ENCODE data around the gene GRID1.
A peak's percentile ranks its signal among the peaks of the same experiment; 100 is the strongest.

The GRID1 gene

DNA sequence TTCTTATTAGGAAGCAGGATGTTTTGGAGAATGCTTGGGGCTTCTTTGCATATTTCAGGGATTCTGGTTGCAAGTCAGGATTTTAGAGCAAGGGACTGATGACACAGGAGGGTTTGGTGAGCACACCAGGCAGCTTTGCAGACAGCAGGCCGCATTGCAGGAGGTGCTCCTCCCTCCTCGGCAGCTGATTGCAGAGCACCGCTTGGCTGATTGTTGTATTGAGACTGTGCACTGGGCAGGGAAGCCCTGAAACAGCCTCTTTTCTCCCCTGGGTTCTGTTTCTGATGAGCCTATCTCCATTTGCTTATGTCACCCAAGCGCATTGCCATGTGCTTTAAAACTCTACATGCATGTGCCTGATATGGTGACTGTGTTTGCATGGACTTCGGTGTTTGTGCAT is 769.6 kb downstream of the GRID1 start:
- no peak overlapping the region for H3K4me3 ChIP-seq (ENCODE audit: low read length)
- DNase-seq (ENCODE audit: low read depth, low spot score), result no peak

DNA sequence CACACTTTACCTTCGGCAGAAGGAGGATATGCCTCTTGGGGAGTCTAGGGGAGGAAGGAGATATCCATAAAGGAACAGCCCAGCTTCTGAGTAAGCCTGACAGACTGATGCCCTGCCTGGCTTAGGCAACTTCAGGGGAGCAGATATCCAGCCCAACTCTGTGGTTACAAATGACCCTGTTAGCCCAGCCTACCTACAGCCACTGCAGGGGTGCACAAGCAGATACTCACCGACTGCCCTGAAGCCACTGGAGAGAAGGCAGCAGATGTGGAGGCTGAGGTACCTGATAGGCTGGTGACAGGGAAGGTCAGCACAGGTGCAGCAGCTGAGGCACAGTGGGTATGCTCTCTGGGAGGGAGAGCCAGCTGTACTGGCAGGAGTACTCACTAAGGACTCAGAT is 770.2 kb downstream of the GRID1 start:
- DNase-seq (ENCODE audit: low read depth, low spot score), result no peak
- H3K4me3 ChIP-seq (ENCODE audit: low read length), result no peak overlapping the region

DNA sequence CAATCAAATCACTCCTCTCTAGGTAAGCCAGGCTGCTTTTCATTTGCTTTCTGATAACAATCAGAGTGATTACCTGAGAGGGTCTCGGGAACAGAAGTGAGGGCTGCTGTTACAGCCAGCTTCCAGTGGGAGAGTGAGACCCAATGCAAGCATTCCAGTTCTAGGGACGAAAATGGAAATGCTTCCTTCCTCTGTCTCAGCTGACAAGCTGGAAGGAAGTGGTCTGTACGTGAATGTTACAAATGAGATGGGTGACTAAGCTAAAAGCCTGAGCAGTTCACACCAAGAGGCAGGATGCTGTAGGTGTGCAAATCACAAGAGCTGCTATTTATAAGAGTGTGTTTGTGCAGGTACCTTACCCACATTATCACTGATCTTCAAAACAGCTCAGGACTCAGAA is 772.4 kb downstream of the GRID1 start:
- H3K4me3 ChIP-seq (ENCODE audit: low read length), result no peak overlapping the region
- DNase-seq (ENCODE audit: low read depth, low spot score), result peak; percentile 8

DNA sequence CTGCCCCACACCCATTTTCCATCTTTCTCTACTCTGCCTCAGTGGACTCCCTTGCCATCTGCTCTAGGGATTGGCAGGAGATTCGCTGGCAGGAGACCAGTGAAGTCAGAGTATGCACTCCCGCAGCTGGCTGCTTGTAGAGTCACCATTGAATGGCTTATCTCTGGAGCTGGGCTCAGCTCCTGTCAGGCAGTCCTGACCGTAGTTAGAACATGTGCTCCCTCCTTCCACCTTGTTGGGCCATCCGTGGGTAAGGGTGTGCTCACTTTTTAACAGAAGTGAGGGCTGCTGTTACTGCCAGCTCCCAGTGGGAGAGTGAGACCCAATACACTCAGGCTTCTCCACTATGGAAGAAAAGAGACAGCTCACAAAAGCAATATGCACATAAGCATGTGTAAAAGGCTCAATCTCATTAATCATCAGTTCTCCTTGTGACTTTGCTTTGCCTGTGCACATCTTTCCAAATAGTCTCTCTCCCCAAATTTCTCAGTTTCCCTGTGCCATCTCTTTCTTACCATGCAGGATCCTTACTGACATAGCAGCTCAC is 773.3 kb downstream of the GRID1 start:
- no peak for DNase-seq (ENCODE audit: low read depth, low spot score)
- no peak overlapping the region for H3K4me3 ChIP-seq (ENCODE audit: low read length)

DNA sequence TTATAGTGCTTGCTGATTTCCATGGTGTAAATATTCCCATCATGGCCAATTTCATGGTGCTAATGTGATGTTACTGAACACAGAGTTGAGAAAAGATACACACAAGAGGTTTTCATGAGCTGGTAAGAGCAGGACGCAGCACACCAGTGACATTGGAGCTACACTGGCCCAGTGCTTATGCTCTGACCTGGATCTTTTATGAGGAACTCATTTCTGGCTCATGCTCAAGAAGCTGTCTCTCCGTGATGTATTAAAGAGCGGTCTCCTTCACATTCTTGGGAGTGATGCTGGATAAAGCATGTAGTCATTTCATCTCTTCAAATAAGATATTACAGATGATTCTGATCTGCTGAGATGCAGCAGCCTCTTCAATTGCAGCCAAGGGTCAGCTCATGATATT is 785.2 kb downstream of the GRID1 start:
- no peak overlapping the region for H3K4me3 ChIP-seq (ENCODE audit: low read length)
- DNase-seq (ENCODE audit: low read depth, low spot score), result no peak

DNA sequence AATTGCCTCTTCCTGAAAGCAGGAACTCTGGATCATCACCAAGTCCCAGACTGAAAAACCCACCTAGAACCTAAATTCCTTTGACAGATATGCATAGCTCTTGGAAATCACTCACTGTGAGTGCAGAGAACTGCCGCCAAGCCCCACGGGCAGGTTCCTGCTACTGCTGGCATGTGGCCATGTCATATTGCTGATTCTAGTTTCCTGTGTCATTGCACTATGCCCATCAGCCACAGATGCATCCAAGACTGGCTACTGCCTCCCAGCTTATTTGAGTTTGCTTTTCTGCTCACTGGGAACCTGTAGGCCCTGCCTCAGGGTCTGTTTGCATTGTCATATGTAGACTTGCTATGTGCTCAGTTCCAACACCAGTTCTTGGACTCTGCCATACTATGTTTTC is 786.0 kb downstream of the GRID1 start:
- no peak for DNase-seq (ENCODE audit: low read depth, low spot score)
- no peak overlapping the region for H3K4me3 ChIP-seq (ENCODE audit: low read length)

DNA sequence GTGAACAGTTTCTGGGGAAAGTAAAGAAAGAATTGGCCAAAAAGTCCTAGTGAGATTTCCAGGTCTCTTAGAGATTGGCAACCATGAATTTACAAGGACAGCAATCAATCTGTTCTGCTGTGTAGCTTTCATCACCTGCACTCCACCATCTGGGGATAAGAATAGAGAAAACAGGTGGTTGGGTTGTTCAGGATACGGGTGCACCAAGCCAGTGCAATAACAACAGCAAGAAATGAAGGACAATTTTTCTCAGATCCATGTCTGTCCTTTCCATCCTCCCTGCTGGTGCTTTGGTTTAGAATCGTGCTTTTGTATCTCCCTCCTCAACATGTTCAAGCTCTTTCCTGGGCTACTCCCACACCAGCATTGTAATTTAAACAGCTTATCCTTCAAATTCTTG is 787.7 kb downstream of the GRID1 start:
- no peak for DNase-seq (ENCODE audit: low read depth, low spot score)
- no peak overlapping the region for H3K4me3 ChIP-seq (ENCODE audit: low read length)

DNA sequence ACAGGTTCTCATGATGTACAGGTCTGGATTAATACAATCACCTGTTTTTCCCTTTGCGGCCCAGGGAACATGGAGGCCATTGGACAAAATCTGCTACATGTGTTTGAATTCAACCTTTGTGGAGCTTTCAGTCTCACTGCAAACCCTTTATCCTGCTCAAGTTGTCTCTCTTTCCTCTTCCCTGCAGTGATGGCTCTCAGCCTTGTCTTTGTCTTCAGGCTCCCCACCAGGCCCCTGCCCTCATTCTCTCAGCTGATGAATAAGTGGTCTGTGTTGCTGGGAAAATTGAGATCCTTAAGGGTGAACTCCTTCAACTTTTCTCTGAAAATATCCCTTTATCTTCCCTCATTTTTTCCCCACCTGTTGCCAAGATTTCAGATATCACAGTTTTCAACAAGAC is 791.2 kb downstream of the GRID1 start:
- no peak overlapping the region for H3K4me3 ChIP-seq (ENCODE audit: low read length)
- no peak for DNase-seq (ENCODE audit: low read depth, low spot score)

DNA sequence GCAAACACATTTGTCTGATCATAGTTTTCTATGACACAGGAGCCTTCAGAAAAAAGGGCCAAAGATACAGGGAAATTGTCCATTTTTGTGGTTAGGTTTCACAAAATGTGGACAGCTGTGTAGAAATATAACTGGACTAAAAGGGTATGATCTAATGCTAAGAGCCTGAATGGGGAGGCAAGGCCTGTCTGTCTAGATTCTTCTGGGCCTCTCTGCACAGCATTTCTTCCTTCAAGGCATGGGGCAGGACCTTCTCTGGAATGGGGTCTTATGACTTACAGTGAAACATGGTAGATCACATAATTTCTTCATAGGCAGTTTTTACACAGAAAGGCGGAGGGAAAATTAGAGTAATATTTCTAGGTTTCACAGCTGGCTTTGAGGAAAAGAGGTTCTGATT is 795.7 kb downstream of the GRID1 start:
- DNase-seq (ENCODE audit: low read depth, low spot score), result no peak

DNA sequence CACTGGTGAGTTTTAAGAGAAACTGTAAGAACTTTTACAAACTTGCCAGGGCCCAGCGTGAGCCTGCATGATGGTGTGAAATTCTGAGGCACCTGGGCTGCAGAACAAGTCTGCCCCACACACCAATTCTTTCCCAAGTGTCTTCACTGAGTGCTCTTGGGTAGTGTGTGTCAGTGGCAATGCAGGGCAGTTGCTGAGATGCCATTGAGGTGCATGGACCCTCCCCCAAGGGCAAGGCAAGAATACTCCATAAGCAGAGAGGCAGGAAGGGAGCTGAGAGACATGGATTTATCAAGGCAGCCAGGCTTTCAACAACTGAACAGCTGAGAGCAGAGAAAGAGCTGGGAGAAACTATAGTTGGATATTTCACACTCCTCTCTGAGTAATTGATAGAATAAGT is 801.2 kb downstream of the GRID1 start:
- no peak overlapping the region for H3K4me3 ChIP-seq (ENCODE audit: low read length)
- no peak for DNase-seq (ENCODE audit: low read depth, low spot score)

More for the DNA sequence above, 795.7 kb downstream of the GRID1 start:
- H3K4me3 ChIP-seq (ENCODE audit: low read length), result no peak overlapping the region

DNA sequence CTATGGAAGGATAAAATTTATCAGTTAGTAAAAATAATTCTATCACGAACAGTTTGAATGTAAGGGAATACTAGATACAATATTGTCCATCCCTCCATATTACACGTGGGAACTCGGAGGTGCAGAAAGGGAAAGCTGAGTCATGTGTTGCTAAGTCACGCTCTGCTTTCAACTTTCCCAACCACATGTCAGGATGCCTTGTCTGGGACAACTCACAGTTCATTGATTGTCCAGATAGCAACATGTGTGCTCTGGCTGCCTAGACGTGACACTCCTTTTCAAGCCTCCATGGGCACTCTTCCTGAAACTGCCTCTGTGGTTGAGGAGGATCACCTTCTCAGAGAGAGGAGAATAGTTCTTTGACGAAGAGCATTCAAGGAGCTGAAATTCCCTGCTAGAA is 808.1 kb downstream of the GRID1 start:
- DNase-seq (ENCODE audit: low read depth, low spot score), result no peak
- H3K4me3 ChIP-seq (ENCODE audit: low read length), result no peak overlapping the region

DNA sequence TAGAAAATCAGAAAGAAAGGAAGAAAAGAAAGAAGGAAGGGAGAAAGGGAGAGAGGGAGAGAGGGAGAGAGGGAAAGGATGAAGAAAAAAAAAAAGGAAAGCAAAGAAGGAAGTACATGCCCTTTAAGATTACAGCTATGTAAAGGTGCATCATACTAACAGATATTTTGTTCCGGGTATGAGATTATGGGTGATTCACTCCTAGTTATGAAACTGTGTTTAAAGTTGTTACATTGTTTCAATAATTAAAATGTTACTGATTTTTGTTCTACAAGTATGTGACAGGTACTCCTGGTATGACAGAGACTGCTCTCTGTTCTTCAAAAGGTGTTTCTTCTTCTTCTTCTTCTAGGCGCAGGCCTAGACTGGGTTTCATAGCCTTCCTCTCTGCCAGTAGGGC is 808.9 kb downstream of the GRID1 start:
- H3K4me3 ChIP-seq (ENCODE audit: low read length), result no peak overlapping the region
- DNase-seq (ENCODE audit: low read depth, low spot score), result no peak

DNA sequence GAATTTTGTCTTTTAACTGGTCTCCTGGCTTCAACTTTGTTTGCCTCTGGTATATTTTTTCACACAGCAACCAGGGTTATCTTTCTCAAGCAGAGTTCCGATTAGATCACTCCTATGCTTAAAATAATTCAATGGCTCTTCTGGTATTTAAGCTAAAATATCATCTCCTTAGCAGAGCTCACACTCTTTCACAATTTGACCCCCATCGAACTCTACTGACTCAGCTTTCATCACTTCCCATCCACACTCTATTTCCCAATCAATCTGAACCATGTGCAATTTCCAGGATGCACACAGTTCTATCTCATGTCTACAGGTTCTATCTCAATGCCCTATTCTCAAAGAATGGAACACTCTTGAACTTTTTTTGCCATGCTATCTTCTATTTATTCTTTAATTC is 809.5 kb downstream of the GRID1 start:
- no peak overlapping the region for H3K4me3 ChIP-seq (ENCODE audit: low read length)
- no peak for DNase-seq (ENCODE audit: low read depth, low spot score)
